Tibial nerve (tissue), 4 donors: Measurements from ENCODE around the gene PLA2G15.

Experiments used
- EP300 ChIP-seq, 2 donors: sonication (generic); formaldehyde crosslinking; IDR thresholded peaks; one replicate each; pipeline ENCODE4 v1.6.1; 2017; ENCODE audit warnings: antibody characterized with exemption in 2 of 2, mild to moderate bottlenecking in 1 of 2
- POLR2A ChIP-seq, 2 donors: fragments of 450-650 bp; IDR thresholded peaks; one replicate each; pipeline ENCODE4 v1.6.1; 2017; ENCODE audit warnings: antibody characterized with exemption in 2 of 2, mild to moderate bottlenecking in 2 of 2, moderate library complexity in 2 of 2
- TF ChIP-seq, protein P1 (sequence below), 5 experiments: fragments of 200-600 bp in 3 of 5; fragments of 450-650 bp in 2 of 5; sonication (generic) in 3 of 5; IDR thresholded peaks; one replicate each; pipeline ENCODE4 v1.5.1; 2016 to 2019; ENCODE audit warnings: antibody characterized with exemption in 5 of 5, mild to moderate bottlenecking in 3 of 5, moderate library complexity in 2 of 5

DNA sequence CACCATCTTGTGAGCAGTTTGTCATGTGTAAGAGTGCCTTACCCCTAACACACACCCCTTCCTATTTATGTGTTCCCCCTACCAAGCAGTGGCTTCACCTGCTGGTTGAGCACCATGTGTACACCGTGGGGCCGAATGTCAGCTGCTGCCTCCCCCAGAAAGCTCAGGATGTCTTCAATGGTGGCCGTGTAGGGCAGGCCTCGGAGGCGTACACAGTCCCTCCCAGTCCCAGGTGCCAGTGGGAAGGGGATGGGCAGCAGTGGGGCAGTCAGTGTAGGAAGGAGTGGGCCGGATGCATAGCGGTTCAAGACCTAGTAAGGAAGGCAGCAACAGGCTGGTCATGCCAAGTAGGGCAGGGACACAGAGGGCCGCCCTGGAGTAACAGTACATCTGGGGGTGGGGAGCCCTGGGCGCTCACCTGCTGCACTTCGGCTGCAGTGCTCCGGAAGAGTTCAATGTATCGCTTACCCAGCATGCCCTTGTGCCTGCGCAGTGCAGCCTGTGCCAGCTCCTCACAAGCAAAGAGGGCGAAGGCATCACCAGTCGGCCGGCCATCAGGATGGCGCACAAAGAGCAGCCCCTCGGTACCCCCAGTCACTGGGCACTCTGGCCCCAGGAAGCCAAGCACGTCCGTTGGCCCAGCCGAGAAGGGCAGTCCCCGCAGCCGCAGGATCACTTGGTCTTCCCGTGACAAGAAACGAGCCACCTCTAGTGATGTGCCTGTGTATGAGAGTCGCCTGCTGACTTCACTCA is 13.6 kb upstream of the PLA2G15 start:
- TF ChIP-seq, protein P1, sequence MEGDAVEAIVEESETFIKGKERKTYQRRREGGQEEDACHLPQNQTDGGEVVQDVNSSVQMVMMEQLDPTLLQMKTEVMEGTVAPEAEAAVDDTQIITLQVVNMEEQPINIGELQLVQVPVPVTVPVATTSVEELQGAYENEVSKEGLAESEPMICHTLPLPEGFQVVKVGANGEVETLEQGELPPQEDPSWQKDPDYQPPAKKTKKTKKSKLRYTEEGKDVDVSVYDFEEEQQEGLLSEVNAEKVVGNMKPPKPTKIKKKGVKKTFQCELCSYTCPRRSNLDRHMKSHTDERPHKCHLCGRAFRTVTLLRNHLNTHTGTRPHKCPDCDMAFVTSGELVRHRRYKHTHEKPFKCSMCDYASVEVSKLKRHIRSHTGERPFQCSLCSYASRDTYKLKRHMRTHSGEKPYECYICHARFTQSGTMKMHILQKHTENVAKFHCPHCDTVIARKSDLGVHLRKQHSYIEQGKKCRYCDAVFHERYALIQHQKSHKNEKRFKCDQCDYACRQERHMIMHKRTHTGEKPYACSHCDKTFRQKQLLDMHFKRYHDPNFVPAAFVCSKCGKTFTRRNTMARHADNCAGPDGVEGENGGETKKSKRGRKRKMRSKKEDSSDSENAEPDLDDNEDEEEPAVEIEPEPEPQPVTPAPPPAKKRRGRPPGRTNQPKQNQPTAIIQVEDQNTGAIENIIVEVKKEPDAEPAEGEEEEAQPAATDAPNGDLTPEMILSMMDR (IDR thresholded peaks at IDR 0.05) = no peak
- TF ChIP-seq POLR2A (IDR thresholded peaks at IDR 0.05) (no peak), EP300 (IDR thresholded peaks at IDR 0.05) (no peak)
